ENCODE data around the gene MAN1C1.
"Not testable (repeated sequence)": the region's sequence is repeated elsewhere in the genome, so short reads cannot be mapped to it uniquely, and the experiment has no call there.

The MAN1C1 gene

DNA sequence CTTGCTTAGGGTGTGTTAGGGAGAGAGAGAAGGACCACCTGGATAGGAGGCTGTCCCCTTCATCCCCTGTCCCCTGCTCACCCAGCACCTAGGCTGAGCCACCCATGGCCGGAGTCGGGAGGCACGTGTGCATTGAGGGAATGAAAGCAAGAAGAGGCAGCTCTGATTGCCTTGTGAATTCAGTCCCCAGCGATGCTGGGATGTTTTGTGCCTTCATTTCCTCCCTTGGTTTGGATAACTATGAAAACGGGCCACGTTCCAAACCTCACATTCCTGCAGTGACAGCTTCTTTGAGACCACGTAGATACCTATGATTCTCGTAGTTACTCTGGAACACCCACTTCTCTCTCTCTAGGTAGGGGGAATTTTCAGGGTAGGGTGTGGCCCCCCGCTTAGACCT is 67.1 kb downstream of the MAN1C1 start:
- no peak for DNase-seq

DNA sequence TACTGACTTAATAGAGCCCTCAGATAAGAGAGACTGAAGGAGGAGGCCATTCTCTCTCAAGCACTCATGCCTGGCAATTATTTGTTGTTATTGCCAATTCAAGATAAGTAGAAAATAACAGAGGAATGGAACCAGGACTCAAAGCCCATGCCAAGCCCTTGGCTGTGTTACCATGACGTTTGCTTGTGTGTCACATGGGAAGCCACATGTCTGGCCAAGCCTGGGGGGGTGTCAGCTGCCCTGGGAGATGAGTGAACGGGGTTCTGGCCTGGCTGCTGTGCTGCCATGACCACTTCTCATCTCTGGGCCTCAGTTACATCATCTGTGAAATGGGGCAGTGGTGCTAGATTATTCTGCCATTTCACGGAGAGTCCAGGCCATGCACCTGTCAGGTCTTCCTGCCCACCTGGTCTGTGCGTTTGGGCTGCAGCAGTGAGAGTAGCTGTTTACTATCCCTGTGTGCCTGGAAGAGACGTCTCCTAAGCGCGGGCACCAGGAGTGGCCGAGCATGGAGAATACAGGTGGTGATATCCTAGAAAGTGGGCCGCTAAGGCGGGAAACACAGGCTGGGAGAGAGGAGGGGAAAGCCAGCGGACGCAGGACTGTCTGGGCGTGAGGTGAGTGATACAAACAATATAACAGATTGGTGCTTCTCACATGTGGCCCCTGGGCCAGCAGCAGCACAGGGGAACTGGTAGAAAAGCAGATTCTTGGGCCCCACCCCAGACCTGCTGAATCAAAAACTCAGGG is 67.8 kb downstream of the MAN1C1 start:
- DNase-seq: no peak

DNA sequence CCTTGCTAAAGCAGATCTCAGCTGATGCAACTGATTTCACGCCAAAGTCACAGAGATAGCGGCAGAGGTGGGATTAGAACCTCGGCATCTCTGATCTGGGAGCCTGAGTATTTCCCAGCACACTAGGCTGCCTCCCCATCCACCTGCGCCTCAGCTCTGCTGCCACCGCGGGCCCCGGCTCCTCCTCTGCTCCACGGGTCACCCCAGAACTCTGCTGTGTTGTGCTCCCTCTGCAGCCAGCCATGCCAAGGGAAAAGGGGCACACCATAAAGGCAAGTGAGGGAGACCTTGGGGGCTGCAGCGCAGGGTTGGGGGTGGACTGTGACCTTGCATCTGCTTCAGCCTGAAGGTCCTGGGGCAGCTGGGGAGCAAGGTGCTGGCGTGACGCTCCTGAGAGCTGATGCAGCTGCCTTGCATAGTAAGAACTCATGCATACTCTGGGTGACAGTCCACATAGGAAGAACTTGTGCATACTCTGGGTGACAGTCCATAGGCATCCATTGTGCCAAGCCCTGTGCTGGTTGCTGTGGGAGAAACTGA is 68.7 kb downstream of the MAN1C1 start:
- DNase-seq: no peak

DNA sequence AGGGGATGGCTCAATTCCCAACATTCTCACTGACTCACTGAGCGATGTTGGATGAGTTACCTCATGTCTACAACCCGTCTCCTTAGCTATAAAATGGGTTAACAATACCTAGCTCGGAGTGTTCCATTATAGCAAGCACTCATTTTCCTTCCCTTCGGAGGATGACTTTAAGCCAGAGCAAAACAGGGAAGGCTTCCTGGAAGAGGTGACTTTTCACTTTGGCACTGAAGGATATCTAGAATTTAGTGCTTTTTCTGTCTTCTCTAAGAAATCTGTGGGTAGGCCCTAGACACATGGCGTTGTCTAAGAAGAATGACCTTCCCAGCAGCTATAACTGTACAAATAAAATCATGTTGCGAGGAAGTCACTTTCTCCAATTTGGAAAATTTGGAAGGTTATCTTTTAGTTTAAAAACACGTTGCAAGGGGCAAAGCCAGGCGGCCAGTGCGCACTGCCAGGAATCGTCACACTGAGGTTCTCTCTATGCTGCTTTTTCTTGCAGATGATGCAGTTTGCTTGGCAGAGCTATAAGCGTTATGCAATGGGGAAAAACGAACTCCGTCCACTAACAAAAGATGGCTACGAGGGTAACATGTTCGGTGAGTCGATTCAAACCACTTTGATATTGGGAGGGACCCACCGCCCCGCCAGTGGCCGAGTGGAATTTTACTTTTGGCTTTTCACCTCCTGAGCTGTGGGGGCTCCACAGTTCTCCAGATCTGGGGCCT is 69.5 kb downstream of the MAN1C1 start:
- DNase-seq: no peak

DNA sequence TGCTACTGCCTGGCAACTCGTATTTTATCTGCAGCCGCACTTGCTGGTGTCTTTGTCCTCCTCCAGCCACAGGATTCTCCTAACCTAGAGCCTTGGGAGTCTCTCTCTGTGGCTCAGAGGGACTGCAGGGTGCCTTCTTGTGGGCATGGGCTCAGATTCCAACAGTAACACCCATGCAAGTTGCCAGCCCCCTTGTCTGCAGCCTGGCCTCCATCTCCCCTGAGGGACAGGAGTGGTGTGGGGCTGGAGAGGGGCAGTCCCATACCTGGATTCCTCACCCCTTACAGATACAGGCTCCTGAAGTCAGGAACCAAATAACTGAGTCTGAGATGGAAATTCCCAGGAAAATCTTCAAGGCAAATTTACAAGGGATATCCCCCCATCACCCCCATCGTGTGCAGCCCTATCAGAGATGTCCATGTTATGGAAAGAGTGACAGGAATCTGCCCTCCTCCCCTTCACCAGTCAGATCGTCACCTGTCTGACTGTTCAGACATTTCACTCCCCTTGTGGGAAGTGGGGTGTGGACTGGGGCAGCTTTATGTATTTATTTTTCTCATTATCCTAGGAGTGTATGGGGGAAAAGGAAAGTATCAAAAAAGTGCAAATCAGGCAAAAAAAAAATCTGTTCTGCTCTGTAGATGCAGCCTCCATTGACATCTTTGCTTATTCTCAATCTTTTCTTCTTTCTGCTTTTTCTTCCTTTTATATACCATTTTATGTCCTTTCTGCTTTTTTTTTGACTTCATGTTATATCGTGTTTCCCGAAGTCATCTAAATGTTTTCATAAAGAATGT is 70.8 kb downstream of the MAN1C1 start:
- DNase-seq: no peak

DNA sequence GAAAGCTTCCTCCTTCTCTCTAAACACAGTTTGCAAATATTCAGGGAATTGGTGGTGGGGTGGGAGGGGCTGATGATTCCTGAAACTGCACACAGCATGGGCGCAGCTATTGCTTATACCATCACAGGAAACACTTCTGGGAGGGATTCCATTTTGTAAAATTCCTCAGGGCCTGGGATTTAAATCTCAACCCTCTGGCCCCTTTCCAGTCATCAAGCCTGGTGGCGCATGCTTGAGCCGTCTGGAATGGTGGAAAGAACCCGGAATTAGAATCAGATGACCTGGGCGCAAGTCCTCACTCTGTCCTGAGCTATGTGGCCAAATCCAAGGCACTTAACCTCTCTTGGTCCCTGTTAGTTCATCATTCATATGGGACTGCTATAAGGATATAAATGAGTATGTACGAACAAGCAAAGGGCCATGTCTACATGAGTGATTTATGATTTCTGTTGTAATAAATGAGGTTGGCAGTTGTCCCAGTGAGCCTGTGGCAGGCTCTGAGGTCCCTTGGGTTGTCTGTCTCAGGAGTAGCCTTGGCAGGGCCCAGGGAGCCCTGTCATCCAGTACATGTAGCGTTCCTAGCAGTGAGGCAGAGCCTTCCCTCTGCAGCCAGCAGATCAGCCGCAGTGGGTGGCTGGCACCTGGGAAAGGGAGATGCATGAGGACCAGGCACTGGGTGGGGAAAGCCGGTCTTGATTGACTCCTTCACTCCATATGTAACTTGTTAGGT is 72.0 kb downstream of the MAN1C1 start:
- DNase-seq: no peak

DNA sequence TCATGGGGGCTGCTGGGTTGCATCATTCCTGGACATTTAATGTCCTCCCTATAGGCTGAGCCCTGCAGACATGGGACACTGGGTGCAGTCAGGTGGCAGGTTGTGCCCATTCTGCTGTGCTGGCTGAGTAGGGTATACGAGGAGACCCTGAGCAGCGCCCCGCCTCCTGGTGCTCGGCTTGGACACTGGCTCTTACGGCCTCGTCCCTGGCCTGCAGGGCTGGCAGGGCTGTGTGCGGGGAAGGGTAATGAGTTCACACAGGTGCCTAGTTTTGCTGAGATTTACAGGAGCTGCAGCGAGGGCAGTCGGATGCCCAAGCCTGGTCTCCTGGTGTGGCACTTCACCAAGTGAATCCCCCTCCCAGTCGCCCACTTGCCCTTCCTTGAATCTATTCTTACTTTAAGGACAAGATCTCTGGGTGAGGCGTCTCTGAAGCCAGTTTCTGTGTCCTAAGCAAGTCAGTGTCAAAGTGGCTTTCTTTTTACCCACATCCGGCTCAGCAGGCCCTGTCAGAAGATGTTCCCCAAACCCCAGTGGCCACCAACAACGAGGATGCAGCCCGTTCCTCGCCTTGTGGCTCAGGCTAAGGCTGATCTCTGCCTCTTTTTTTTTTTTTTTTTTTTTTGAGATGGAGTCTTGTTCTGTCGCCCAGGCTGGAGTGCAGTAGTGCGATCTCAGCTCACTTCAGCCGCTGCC is 73.2 kb downstream of the MAN1C1 start:
- DNase-seq: no peak

DNA sequence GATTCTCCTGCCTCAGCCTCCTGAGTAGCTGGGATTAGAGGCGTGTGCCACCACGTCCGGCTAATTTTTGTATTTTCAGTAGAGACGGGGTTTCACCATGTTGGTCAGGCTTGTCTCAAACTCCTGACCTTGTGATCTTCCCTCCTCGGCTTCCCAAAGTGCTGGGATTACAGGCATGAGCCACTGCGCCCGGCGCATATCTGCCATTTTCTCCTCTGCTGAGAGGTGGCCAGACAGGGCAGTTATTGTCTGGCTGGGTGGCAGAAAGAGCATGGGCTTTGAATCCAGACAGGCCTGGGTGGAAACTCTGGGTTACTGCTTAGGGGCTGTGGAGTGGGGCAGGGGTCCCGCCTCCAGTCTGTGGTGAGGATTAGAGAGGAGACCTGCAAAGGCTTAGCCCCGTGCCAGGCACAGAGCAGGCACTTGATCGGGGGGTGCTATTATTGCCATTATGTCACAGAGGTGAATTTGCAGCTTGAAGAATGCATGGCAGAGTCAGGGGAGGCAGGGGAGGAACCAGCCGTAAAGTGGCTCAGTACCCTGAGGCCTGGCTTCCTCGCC is 73.9 kb downstream of the MAN1C1 start:
- no peak for DNase-seq

DNA sequence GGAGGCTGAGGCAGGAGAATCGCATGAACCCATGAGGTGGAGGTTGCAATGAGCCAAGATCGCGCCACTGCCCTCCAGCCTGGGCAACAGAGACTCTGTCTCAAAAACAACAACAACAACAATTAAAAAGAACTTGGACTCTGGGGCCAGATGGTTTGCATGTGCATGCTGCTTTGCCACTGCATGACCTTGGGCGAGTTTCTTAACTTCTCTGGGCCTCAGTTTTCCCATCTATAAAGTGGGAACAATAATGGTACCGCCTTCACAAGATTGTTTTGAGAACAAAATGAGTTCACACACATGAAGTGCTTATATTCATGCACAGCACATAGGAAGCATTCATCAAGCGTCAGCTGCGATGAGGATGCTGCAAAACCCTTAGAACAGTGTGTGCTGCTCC is 74.6 kb downstream of the MAN1C1 start:
- no peak for DNase-seq

DNA sequence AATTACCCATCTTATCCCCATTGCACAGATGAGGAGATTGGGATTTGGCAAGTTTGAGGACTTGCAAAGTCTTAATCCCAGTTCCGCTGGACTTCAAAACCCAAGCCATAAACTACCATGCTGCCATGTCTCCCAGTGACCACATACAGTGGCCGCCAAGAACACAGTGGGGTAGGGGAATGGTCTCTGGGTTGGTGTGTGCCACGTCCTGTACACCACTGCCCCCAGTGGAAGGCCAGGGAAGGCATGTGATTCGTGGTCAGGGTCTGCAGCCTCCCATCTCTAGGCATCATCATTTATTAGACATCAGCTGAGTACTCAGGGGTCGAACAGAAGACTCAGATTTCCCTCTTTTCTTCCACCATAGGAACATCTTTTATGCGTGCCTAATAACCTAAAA is 76.0 kb downstream of the MAN1C1 start:
- no peak for DNase-seq

DNA sequence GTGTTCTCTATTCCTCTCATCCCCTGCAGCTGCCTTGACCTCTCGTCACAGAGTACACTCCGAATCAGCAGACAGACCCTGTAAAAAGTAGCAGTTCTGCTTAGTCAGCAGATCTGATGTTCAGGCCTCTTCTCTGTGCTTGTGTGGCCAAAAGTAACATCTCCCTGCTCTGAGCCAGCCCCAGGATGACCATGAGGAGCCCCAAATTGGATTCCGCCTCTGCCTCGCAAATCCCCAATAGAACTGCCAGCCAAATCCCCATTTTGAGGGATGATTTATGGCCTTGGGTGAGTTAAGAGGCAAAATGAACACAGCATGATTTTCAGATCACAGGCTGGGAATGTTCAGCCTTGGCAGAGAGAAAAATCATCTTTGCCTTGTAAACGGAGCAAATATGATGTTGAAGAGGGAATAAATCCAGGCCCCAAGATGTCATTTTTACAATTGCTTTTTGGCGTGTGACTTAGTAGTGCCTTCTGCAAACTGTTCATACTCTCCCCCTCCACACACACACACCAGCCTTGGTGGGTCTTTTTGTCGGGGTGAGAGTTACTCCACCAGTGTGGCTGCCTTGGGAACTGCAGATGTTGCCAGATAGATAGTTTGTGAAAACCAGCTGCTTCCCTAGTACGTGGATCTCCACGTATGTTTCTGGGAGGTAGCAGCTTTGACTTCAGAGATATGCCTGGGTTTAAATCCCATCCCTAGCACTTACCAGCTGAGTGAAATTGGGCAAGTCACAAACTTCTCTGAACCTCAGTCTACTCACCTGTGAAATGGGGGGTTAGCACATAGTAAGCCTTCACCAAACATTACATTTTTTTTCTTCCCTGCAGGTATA is 77.8 kb downstream of the MAN1C1 start:
- DNase-seq: no peak

DNA sequence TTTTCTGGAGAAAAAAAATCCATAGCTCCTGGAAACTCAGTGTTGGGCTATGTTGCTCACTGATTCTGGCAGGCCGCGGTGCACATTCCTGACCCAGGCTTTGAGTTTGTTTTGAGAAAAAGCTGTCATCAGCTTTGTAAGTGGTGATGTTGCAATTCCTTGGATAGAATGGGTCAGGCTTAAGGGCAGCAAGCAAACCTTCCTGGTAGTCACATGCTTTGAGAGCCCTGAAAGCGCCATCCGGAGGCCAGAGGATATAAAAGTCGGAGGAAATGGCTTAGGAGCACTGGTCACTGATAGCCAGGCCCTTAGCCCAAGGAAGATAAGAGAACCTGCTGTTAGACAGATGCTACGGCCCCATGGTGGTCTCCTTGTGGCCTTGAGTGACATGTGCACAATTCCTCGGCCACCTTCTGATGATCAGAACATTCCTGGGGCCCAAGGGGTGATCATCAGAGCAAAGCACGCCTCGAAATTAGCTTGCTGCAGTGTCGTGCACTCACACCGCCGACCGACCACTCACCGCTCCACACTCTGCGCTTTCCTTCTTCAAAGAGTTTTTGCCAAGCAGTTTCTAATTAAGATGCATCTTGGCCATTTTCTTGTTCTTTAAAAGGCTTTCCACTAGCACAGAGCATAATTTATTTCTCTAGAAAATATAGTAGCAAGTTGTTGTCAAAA is 78.6 kb downstream of the MAN1C1 start:
- DNase-seq: no peak

DNA sequence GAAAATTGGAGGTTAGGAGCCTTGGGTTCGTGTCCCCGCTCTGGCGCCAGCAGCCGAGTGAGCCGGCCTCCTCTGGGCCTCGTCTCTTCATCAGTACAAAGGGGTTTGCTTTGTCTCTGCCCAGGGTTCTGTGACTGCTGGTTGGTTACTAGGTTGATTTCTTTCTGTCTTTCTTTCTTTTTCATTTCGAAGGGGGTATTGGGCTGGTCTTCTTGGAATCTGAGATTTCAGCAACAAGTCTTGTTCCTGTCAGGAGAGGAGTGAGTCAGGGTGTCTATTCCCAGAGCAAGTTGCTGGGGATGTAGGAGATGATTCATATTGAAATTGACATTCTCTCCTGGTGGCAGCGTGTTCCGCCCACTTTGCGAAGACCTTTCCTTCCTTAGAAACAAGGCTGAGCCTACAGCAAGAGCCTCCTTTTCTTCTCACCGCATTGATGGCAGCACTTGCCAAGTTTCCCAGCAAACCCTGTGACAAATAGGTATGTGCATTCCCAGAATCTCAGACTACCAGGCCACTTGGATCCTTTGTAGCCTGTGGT is 79.2 kb downstream of the MAN1C1 start:
- DNase-seq: no peak

DNA sequence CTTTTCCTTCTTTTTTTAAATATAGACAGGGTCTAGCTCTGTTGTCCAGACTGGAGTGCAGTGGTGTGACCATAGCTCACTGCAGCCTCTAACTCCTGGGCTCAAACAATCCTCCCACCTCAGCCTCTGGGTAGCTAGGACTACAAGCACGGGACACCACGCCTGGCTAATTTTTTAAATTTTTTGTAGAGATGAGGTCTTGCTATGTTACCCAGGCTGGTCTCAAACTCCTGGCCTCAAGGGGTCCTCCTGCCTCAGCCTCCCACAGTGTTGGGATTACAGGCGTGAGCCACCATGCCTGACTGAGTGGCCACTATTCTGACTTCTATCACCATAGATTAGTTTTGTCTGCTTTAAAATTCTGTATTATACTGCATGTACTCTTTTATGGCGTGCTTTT is 80.1 kb downstream of the MAN1C1 start:
- DNase-seq: not testable (repeated sequence)

DNA sequence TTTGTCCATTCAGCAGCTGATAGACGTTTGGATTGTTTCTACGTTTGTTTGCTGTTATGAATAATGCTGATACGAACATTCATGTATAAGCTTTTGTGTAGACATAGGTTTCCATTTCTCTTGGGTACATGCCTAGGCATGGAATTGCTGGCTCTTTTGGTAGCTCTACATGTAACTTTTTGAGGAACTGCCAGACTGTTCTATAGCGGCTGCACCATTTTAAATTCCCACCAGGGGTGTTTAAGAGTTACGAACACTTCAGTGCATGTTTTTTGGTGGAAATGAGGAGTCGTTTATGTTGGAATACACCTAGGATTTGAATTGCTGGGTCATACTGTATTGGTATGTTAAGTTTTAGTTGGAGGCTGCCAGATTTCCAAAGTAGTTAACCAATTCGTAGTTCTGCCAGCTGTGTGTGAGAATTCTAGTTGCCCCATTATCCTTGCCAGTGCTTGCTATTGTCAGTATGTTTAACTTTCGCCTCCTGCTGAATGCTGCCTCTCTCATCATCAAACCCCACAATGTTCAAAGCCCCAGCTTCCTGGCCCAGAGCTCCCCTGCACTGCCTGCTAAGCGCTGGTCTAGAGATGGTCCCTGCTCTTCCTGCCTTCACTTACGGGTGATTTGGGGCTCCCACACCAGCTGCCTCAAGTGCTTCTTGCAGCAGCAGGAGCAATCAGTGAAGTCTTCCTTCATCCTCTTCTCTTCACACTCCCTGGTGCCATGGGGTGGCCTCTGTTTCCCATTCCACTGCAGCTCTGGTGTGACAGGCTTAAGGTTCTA is 81.0 kb downstream of the MAN1C1 start:
- no peak for DNase-seq

DNA sequence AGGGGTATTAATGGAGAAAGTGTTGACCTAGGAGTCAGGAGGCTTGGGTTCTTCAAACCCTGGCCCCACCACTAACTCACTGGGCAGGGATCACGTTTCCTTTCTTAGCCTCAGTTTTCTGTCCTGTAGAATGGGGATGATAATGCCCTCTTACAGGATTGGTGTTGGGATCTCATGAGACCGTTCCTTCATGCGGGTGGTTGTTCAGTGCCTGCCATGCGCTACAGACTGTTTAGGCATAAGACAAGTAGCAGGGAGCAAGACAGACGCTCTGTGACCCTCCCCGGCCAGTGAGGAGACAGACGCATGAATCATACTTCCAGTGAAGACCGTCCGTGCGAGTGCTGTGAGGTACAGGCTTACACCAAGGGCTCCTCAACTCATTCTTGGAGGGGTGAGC is 81.7 kb downstream of the MAN1C1 start:
- DNase-seq: no peak

DNA sequence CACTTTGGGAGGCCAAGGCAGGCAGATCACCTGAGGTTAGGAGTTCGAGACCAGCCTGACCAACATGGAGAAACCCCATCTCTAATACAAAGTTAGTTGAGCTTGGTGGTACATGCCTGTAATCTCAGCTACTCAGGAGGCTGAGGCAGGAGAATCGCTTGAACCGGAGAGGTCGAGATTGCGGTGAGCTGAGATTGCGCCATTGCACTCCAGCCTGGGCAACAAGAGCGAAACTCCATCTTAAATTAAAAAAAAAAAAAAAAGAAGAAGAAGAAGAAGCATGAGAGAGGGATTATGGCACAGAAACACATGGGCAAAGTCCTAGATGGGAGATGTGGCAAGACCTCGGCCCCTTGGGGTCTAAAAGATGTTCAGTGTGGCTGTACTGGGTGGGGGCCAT is 82.5 kb downstream of the MAN1C1 start:
- DNase-seq: not testable (repeated sequence)

DNA sequence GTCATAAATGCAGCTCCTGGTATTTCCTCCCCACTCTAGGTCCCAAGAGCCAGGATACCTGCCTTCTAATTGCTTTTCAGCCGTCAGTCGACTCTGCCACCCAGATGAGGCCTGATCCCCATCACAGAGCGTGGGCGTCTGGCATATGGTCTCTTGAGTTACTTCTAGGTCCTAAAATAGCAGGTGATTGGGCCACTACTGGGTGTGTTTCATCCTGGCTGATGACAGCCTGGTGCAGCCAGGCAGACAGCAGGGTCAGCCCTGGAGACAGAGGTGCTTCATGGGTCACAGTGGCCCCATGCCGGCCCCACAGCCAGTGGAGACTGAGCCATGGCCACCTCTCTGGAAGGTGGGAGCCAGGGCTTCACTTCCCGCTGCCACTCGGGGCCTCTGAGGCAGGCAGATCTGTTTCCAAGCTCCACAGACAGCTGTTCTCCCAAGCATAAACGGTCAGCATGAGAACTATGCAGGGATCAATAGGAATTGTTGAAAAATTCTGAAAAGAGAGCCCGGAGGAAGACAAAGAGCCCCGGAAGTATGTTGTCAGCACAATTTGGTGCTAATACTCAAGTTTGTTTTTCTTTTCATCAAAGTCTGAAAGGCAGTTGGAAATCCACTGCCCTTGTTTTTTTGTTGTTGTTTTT is 83.0 kb downstream of the MAN1C1 start:
- no peak for DNase-seq

DNA sequence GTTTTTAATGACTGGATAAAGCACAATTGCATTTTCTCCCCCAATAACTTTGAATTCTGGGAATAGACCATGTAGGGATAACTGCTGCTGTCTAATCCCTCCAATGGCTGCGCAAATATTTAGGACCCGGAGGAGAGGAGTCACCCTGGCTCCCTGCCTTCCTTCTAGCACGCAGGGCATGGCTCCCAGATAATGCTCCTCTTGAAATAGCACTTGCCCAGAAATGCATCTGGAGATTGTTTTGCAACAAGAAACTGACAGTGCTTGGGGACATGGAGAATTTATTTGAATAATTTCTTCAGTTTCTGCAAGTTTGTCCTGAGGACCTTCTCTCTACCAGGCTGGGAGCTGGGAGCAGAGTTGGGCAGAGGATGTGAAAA is 83.5 kb downstream of the MAN1C1 start:
- DNase-seq: no peak
